ENCODE results near the gene FITM1.

DNA sequence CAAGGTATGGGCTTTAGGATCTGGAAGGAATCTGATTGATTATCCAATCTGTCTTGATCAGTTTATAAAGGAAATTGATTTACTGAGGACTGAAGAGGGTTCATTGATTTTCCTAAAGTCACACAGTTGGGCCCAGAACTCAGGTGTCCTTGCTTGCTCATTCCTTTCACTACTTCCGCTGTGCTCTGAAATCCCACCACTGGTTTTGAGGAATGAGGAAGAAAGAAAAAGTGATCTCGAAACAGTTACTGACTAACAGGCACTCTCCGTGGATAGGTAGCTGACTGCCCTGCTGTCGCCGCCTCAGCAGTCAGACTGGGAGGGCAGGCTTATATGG is at the start of gene FITM1:
- TF ChIP-seq, protein P1, sequence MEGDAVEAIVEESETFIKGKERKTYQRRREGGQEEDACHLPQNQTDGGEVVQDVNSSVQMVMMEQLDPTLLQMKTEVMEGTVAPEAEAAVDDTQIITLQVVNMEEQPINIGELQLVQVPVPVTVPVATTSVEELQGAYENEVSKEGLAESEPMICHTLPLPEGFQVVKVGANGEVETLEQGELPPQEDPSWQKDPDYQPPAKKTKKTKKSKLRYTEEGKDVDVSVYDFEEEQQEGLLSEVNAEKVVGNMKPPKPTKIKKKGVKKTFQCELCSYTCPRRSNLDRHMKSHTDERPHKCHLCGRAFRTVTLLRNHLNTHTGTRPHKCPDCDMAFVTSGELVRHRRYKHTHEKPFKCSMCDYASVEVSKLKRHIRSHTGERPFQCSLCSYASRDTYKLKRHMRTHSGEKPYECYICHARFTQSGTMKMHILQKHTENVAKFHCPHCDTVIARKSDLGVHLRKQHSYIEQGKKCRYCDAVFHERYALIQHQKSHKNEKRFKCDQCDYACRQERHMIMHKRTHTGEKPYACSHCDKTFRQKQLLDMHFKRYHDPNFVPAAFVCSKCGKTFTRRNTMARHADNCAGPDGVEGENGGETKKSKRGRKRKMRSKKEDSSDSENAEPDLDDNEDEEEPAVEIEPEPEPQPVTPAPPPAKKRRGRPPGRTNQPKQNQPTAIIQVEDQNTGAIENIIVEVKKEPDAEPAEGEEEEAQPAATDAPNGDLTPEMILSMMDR (IDR thresholded peaks at IDR 0.05) = no peak
- TF ChIP-seq POLR2A (IDR thresholded peaks at IDR 0.05) = no peak
